SK-N-SH treated with all-trans-retinoic acid at 6 μM for 48 hours (cell line): ENCODE results near the gene CEACAM4.

Source experiments
- ARNTL ChIP-seq: fragments of 450-650 bp; formaldehyde crosslinking; IDR thresholded peaks from 2 replicates; pipeline ENCODE4 v1.5.0; 2020; ENCODE audit warnings: low read depth, mild to moderate bottlenecking, moderate library complexity, borderline replicate concordance
- CREB5 ChIP-seq: fragments of 250-450 bp; sonication (Bioruptor Pico); IDR thresholded peaks from 2 replicates; pipeline ENCODE4 v1.5.1; 2020; ENCODE audit warnings: low read depth, mild to moderate bottlenecking, moderate library complexity
- CSDC2 ChIP-seq: fragments of 250-450 bp; sonication (Bioruptor Pico); IDR thresholded peaks from 2 replicates; pipeline ENCODE4 v1.5.0; 2020; ENCODE audit warnings: mild to moderate bottlenecking, moderate library complexity
- ESRRG ChIP-seq: fragments of 250-450 bp; sonication (Bioruptor Pico); IDR thresholded peaks from 2 replicates; pipeline ENCODE4 v1.6.1; 2021; ENCODE audit warnings: mild to moderate bottlenecking
- ISL1 ChIP-seq: fragments of 250-450 bp; sonication (Bioruptor Pico); IDR thresholded peaks from 2 replicates; pipeline ENCODE4 v2.1.2; 2022; ENCODE audit warnings: mild to moderate bottlenecking, moderate library complexity
- OSR1 ChIP-seq: fragments of 250-450 bp; sonication (Bioruptor Pico); IDR thresholded peaks from 2 replicates; pipeline ENCODE4 v1.8.0; 2022; ENCODE audit warnings: moderate library complexity, mild to moderate bottlenecking, inconsistent platforms
- PATZ1 ChIP-seq: fragments of 250-450 bp; sonication (Bioruptor Pico); IDR thresholded peaks from 2 replicates; pipeline ENCODE4 v1.8.0; 2020; ENCODE audit warnings: mild to moderate bottlenecking, moderate library complexity, borderline replicate concordance
- PPARA ChIP-seq: fragments of 250-450 bp; sonication (Bioruptor Pico); IDR thresholded peaks from 2 replicates; pipeline ENCODE4 v1.5.0; 2020; ENCODE audit warnings: mild to moderate bottlenecking, borderline replicate concordance
- TCF4 ChIP-seq: fragments of 250-450 bp; sonication (Bioruptor Pico); IDR thresholded peaks from 2 replicates; pipeline ENCODE4 v1.8.0; 2021; ENCODE audit warnings: mild to moderate bottlenecking, moderate library complexity, borderline replicate concordance
- TSHZ2 ChIP-seq: fragments of 250-450 bp; sonication (Bioruptor Pico); IDR thresholded peaks from 2 replicates; pipeline ENCODE4 v1.5.0; 2020; ENCODE audit warnings: mild to moderate bottlenecking, moderate library complexity
- ZFP3 ChIP-seq: fragments of 250-450 bp; sonication (Bioruptor Pico); IDR thresholded peaks from 2 replicates; pipeline ENCODE4 v1.5.0; 2020; ENCODE audit warnings: mild to moderate bottlenecking, moderate library complexity
- ZNF565 ChIP-seq: fragments of 450-650 bp; formaldehyde crosslinking; conservative IDR thresholded peaks from 2 replicates; pipeline ENCODE4 v1.5.0; 2020; ENCODE audit warnings: low read depth, mild to moderate bottlenecking, moderate library complexity
- ZNF70 ChIP-seq: fragments of 450-650 bp; formaldehyde crosslinking; IDR thresholded peaks from 2 replicates; pipeline ENCODE4 v1.5.0; 2020; ENCODE audit warnings: mild to moderate bottlenecking, moderate library complexity

GRCh38 chr19:41577833-41578232 is 49.0 kb downstream of the CEACAM4 start:
- no peak for TF ChIP-seq PATZ1
- no peak for TF ChIP-seq CREB5 (CRISPR knock-in tag)
- TF ChIP-seq TSHZ2 (CRISPR knock-in tag): no peak
- no peak for TF ChIP-seq ISL1 (CRISPR knock-in tag)
- TF ChIP-seq ESRRG (CRISPR knock-in tag): no peak
- TF ChIP-seq CSDC2 (CRISPR knock-in tag): no peak
- TF ChIP-seq ZFP3: no peak
- no peak for TF ChIP-seq TCF4 (CRISPR knock-in tag)
- no peak for TF ChIP-seq OSR1
- TF ChIP-seq ZNF70 (CRISPR knock-in tag): no peak
- TF ChIP-seq ZNF565 (CRISPR knock-in tag): no peak
- no peak for TF ChIP-seq ARNTL
- TF ChIP-seq PPARA (CRISPR knock-in tag): no peak
